8988T (cell line): Measurements from ENCODE around the gene RNF13.

Experiments used
- DNase-seq: peaks from one replicate; pipeline ENCODE4 v3.0.0; 2011

RNF13 gene

GRCh38 chr3:149812606-149813366, at the start of gene RNF13:
TSS of gene RNF13 (plus strand) at chr3:149813215. CDS start at chr3:149846027, 32,812 bp downstream.
- DNase-seq = peak; percentile 36

DNA sequence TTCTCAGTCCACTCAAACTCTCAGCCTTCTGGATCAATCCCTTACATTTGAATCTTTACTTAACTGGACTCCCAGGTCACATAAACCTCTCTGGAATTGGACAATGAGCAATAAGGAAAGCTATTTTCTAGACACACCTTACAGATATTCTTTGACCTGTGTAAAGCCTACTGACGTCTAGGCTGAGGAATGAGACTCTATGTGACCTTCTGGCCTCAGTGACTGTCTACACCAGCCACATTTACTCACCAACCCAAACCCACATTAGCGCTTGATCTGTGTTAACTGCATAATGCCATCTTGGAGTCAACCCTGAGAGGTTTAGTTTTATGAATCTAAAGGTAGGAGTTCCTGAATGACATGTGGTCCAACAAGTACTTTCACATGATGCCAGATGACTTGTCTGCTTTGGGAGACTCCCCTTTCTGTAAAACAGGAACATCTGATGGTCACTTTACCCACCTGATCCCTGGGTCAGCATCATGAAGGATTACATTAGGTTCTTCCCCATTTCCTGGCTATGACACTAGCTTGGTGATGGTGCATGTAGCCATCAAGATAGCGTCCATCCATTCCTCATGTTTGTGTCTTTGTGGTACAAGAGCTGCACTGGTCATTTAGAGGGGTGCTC, 49.3 kb upstream of the RNF13 start:
- DNase-seq = no peak

GRCh38 chr3:149764302-149764701, 48.7 kb upstream of the RNF13 start:
- DNase-seq = no peak

- no peak for DNase-seq
Measured at GRCh38 chr3:149765762-149766334, 47.2 kb upstream of the RNF13 start.

GRCh38 chr3:149767720-149768119, 45.3 kb upstream of the RNF13 start:
- DNase-seq = no peak

DNA sequence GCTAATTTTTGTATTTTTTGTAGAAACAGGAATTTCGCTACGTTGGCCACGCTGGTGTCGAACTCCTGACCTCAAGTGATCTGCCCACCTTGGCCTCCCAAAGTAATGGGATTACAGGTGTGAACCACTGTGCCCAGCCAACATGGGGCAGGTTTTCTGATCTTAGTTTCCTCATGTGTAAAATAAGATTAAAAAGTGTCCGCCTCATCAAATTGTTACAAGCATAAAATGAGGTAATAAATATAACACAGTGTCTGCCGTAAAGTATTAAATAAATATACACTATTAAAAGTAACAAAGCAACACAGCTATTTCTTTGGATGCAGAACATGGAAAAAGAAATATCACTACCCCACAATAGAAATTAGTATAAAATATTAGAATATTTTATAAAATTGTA, 44.3 kb upstream of the RNF13 start:
- no peak for DNase-seq

- DNase-seq = no peak
Measured at GRCh38 chr3:149770246-149770645, 42.8 kb upstream of the RNF13 start.

GRCh38 chr3:149771652-149772271, 41.3 kb upstream of the RNF13 start:
- DNase-seq = peak; percentile 28

DNA sequence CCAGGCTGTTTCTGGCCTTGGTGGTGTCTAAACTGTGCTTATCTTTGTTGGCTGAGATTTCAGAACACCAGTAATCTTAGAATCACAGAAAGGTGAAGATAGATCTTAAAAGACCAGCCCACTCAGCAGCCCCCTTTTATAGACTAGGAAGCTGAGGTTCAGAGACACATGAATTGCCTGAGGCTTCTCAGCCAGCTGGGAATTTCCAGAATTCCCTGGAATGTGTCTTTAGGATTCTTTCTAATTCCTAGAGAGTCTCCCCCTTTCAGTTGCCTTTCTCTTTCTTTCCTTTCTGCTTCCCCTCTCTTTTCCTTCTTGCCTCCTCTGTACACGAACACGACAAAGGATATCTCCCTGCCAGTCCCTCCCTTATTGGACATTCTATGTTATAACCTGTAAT, 40.2 kb upstream of the RNF13 start:
- DNase-seq = no peak

DNA sequence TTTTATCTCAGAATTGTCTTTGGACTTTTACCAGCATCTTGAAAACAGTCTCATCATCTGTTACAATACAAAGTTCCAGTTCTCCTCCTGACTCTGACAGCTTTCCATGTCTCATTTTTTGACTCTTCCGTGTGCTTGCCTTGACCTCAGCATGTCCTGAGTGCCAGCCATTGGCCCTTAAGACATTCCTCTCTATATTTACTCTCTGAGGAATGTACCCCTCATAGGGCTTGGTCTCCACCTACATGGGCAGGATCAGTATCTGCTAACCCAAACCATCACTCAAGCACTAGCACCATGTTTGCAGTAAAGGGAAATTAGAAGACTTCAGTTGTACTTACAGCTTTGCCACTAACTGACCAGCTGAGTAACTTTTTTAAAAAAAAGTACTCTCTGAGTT, 36.8 kb upstream of the RNF13 start:
- no peak for DNase-seq

DNA sequence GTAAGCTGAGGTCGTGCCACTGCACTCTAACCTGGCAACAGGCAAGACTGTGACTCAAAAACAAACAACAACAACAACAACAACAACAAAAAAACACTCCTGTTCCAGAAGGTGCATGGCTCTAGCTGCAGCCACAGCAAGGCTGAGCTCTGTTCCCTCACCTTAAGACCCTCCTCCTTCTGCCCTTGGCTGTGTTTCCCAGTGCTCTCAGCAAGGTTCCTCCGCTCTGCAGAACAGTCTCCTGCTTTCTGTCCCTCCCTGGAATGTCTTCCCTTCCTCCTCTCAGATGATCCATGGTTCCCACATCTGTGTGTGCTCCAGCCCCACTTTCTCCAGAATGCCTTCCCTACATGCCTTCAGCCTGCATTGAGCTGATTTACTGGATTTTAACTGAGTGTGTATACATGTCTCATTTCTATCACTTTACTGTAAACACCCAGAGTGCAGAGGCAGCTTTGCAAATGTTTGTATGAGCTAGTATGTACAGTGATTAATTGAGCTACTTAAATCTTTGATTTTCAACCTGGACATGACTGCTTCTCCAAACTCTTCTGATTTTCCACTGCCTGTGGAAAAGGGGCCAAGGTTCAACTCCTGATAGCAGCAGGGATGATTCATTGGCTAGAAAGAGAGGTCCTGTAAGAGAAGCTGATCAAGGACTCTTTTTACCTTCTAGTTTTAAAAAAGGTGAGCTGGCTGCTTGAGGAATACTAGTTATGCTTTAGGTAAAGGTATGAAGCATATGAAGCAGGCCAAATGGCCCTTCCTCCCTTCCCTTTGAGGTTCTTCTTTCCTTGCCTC, 35.4 kb upstream of the RNF13 start:
- DNase-seq = no peak

GRCh38 chr3:149781211-149781610, 31.8 kb upstream of the RNF13 start:
- no peak for DNase-seq

GRCh38 chr3:149781741-149782140, 31.3 kb upstream of the RNF13 start:
- no peak for DNase-seq

DNA sequence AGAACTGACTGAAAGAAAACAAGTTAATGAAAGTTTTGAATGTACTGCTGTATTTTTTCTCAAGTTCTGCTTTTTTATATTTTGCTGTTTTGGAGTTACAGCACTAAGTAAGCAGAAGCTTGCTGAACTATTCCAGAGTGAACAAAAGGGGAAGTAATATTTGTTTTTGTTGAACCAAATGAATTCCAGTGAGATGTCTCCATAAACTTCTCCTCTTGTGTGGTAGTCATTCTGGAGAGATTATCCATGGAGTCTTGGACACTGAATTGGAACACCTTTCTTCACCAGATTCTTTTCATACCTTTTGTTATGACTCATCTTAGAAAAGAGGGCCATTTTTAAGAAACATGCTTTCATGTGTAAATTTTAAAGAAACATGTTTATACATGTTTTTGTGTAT, 29.4 kb upstream of the RNF13 start:
- DNase-seq = peak; percentile 14

DNA sequence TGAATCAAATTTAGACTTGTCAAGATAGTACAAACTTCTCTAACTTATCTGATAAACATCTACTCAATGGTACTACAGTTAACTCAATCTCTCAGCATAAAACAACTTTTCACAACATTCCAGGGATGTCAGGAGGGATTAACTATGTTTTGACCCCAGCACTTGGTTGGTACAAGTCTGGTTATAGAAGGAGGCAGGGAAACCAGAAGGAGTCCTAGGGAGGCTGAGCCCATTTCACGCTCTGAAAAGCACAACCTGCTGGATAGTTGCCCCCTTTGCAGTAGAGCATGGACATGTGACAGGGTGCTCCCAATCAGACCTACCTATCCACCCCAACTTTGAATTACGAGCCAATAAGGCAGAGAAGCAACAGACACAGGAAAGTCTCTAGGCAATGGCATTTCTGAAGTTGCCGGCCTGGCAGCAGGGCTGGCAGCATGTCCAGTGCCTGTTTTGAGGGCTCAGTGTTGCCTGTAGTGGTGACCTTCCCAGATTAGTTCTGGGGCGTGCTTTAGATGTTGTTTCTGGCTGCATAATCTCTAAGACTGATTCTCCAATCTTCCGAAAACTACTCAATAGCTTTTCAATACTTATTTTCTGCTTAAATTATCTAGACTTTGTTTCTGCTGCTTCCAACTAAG, 28.8 kb upstream of the RNF13 start:
- no peak for DNase-seq

DNA sequence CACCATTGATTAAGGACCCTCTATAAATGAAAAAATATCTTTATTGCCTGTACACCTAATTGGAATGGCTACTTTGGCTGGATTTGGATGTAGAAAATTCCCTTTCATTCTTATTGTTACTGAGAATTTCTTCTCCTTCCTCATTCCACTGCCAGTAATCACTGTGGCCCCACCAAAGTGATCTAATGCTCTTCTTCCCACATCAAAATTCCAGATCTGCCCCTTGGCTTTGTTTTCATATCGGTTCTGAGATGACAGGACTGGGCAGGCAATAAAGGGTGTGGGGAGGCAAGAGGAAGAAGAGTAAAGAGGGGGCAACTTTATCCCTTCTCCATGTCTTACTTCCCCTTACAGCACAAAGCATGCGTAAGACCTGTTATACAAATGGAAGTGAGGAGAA, 22.7 kb upstream of the RNF13 start:
- DNase-seq = no peak

- no peak for DNase-seq
Measured at GRCh38 chr3:149790698-149791097, 22.3 kb upstream of the RNF13 start.

DNA sequence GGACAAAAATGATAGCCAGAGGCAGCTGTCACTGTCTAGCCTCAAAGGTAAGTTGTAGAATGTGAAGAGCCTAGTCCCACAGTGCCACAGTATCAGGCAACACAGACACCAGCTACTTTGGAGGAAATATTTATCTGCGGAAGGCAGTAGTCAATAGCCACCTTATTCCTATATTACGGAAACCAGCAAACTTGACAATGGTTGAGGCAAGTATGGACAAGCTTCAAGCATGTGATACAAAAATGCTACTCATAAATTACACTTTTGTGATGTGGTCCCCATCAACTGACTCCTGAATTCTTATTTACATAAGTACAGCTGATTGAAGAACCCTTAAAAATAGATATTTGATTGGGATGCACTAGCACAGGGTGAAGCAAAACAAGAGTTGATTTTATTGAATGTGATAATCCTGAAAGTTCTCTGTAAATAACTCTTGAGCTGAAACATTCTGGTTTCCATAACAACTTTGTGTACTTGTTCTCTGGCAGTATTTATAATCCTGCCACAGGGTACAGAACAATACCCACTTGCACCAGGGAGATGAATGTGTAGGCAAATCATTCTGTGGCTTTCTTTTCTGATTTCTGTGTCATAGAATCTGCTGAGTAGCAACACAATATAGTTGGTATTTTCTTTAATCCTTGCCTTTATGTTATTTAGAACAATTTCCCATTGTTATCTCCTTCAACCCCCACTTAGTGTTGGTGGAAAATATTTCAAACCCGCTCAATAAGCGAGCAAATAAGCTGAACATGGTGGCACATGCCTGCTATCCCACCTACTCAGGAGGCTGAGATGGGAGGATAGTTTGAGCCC, 20.4 kb upstream of the RNF13 start, which contains the start of gene ANKUB1:
Gene ANKUB1 (minus strand): TSS at position 103 of the 819 bp plus-strand sequence. CDS start 188 bp downstream, outside the sequence.
- no peak for DNase-seq

DNA sequence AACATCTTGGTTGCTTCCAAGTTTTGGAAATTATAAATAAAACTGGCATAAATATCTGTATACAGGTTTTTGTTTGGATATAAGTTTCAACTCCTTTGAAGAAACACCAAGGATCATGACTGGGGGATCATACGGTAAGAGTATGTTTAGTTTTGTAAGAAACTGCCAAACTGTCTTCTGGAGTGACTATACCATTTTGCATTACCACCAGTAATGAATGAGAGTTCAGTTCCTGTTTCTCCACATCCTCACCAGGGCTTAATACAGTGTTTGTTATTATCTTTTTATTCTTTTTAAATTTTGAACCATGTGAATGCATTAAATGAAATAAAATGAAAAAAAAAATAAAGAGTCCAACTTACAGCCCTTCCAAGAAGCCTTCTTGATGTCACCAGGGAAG, 17.0 kb upstream of the RNF13 start:
- no peak for DNase-seq

GRCh38 chr3:149800693-149801092, 12.3 kb upstream of the RNF13 start:
- DNase-seq = no peak

DNA sequence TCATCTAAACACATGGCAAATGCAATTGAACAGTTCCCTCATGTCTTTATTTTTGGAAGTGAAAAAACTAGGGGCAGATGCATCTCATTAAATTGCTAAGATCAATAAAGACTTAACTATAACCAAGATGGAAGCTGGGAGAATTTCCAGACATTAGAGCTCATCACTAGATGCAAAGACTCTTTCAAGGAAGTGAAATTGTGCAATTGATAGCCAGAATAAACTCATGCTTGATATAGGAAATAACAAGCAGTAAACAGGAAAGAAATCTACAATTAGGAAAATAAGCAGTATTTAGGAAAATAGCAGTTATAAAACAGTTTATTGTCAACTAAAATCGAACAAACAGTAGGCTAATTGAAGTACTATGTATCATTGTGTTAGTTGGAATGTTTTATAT, 11.8 kb upstream of the RNF13 start:
- no peak for DNase-seq
